ENCODE data around the gene CLDN7.

GRCh38 chr17:7252176-7253043, 9.9 kb downstream of the CLDN7 start, which contains the start of gene ELP5:
- TF ChIP-seq YY1 (IDR thresholded peaks at IDR 0.05) (peak; percentile 85), CTCF (IDR thresholded peaks at IDR 0.05; ENCODE audit: low read depth, low read length, missing input control) (no peak), RXRA (IDR thresholded peaks at IDR 0.05) (peak; percentile 75 to 84), JUND (IDR thresholded peaks at IDR 0.05) (peak in 1 of 2 donors; percentile 87), EGR1 (IDR thresholded peaks at IDR 0.05; ENCODE audit: low read depth in 2 of 2) (peak; percentile 100), RAD21 (IDR thresholded peaks at IDR 0.05) (peak; percentile 28 to 43), ZBTB33 (IDR thresholded peaks at IDR 0.05) (no peak), ATF3 (IDR thresholded peaks at IDR 0.05) (no peak)

Measured in liver (tissue), 3 donors.